Kidney glomerular epithelial cell (primary cell): ENCODE data around the gene CAPN3.
A peak's percentile ranks its signal among the peaks of the same experiment; 100 is the strongest.

Experiments used
- DNase-seq: peaks from one replicate; lab custom pipeline; 2025; lab: John Stamatoyannopoulos, UW

CAPN3 gene

DNA sequence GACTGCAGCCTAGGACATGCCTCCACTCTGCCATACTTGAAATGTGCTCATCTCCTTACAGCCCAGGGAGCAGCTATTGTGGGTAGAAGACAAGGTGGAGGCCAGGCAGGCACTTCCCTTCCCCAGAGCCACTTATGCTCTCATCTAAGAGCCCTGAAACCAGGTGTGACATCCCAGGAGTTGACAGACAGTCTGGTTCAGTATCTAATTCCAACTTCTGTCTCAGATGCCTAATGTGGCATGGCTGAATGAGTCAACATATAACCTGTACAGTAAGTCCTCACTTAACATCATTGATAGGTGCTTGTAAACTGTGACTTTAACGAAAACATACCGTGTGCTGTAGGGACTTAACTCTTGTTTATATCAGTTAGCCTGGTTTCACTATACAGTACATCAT is 1.2 kb upstream of the CAPN3 start:
- DNase-seq = no peak

DNA sequence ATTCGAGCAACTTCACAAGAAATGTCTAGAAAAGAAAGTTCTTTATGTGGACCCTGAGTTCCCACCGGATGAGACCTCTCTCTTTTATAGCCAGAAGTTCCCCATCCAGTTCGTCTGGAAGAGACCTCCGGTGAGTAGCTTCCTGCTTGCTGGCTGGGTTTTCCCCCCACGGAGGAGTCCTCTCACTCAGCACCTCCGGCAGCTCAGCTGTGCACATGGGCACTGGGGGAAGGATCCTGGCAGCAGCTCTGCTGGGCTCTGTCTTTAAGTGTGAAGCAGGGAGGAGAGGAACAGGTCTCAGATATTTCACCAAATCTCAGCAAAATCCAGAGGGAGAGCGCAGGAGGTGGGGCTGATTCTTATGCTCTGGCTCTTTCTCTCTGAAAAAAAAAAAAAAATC is 684 bp downstream of the CAPN3 start:
- DNase-seq = no peak

DNA sequence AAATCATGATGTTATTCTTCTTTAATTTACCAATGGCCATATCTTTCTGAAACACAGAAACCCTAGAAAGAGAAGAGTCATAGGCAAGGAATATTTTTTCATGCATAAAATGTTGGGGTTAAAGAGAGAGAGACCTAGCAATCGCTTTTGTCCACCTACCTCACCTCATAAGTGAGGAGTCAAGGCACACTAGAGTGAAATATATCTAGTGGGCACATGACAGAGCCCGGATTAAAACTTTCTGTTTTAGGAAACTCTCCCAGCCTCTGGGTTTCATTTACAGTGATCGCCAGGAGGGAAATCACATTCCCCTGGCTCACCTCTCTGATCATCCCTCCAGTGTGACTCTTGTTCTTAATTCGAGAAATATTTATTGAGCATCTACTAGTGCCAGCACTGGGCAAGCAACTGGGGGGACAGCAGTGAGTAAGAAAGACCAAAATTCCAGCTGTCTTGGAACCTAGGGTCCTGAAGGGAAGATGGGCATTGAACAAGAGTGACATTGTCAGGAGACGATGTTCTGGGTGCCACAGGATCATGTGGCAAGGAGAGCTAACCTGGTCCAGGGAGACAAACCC is 1.3 kb downstream of the CAPN3 start:
- DNase-seq = no peak

DNA sequence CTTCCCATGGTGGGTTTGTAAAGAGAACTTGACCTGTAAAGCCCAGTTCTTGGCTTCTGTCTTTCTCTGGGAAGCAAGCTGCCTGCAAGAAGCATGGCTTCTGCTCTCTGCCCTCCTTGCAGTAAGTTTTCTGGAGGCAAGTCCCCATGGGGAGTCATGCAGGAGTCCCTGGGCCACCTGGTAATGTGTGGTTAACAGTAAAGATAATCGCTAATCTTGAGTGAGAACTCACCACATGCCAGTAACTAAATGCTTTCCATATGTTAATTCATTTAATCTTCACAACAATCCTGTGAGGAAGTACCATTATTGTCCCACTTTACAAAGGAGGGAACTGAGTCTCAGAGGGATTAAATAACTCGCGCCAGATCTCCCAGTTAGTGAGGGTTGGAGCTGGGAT is 4.2 kb downstream of the CAPN3 start:
- no peak for DNase-seq

DNA sequence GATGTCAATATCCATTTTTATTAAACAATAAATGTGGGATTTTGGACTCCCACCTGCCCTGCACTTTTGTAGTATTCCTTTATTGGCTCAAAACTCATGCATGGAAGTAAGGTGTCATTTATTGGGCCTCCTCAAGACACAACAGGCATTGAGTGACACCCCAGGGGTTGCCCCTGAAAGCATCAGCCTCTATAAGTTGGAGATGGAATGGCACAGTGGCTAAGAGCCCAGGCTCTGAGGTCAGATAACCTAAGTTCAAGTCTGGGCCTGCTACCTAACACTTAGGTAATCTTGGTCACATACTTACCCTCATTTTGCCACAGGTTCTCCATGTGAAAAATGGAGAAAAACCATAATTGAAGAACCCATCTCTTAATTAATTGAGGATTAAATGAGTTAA is 4.6 kb downstream of the CAPN3 start:
- no peak for DNase-seq

DNA sequence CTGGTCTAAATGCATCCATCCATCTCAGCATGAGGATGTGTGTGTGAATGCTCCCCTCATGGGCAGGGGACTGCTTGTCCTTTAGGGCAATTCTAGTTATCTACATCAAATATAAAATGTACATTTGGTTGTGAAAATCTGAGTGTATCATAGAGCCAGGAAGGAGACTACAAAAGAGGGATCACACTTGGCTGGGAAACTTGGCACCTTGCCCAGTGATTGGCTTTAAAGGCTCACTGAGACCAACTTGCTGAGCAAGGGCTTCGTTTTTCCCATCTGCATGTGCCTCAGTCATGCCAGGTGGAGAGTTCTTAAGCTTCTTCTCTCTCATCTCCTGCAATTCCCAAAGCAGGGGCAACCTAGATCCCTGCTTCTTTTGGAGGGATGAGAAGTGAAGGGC is 5.2 kb downstream of the CAPN3 start:
- DNase-seq = peak; percentile 1

DNA sequence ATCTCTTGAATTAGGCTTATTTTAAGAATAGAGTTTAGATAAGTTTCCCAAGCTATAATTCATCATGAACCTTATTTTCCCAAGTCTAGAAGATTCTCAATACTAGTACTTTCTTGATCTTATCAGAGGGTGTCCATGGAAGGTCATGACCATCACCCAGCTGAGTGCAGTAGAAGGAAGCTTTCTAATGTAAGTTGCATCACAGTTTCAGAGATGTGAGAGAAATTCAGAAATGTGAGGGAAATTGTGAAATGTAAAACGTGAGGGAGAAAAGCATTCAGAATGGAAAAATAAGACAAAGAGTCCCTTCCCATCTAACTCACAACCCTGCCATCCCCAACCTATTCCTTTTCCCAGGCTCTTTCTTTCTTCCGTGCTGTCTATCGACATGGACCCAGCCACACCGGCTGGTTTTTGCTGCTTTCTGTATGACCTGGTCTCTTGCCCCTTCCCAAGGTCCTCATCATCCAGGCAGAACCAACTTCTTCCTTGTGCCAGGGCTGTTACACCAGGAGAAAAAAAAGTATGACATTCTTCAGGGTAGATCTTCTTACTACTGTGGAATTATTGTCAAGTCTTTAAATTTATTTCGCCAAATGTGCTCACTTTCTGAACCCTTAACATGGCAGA is 6.7 kb downstream of the CAPN3 start:
- DNase-seq = no peak

DNA sequence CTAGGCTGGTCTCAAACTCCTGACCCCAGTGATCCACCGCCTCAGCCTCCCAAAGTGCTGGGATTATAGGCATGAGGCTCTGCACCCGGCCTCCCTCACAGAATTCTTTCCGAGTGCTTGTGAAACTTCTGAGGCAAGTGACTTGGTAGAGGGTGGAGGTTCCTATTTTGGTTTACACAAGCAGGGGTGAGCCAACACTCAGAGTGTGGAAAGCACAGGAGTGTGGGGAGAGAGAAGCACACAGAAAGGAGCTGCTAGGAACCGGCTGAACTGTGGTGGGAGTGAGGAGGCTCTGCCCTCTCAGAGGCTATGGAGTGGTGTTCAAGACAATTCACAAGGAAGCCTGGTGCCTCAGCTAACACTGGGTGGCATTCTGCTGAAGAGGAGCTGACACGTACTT is 7.7 kb downstream of the CAPN3 start:
- DNase-seq = no peak

DNA sequence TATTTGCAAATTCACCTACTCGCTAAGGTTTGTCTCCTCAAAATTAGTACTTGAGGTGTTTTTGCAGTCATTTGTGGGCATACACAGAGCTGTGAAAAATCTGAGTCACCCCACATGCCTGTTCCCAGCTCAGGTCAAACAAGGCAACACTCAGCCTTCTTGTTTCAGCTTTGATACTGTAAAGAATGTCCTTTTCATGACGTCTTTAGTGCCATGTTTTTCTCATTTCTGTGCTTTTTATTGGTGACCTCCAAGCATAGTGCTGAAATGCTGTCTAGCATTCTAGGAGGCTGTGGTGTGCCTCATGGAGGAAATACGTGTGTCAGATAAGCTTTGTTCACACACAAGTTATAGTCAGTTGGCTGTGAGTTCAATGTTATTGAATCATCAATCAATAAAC is 8.8 kb downstream of the CAPN3 start:
- no peak for DNase-seq

DNA sequence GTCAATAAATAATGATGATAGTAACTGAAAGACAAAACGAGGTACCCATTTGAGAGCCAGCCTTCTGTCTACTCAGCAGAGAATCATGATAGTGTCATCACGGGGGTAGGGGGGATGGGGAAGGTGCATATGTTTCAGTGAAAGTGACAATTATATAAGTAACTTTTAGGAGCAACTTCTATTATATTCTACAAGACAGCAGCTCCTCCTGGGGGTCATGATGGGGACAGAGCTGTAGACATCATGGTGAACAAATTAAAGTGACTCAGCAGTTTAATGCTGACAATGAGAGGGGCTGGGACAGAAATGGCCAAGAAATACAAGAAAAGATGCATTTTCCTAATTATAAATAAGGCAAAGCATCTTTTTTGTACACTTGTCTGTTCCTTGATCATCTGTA is 11.8 kb downstream of the CAPN3 start:
- DNase-seq = no peak

DNA sequence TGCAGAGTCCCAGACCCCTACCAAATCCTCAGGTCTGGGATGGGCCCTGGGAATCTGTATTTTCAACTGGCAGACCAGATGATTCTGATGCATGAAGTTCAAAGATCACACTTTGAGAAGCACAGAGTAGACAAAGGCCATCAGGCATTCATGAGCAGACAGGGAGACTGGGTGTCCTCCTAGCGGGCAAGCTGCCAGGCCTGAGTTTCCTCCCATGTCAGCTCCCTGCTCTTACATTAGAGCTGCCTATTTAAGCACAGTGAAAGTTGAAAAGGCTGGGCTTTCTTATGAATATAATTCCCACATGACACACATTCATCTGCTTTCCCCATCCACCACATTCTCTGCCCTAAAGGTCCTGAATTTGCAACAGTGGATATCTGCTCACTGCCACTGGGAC is 14.0 kb downstream of the CAPN3 start:
- DNase-seq = no peak

DNA sequence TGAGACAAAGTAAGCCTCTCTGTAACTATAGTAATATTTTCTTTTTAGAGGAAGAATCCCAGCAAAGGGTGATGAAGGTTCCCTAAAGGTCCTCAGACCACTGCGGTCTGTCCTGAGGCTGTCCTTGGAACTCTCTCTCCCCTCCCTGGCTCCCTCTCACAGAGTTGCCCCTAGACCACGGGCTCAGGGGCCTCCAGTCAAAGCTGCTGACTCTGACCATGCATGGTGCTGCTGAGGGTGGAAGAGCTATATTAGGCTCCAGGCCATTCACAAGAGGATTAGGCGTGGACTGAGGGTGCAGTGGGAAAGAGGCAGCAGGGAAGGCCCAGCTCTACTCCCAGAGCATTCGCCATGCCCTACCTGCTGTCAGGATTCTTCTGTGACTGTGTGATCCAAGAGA is 14.6 kb downstream of the CAPN3 start:
- DNase-seq = no peak

DNA sequence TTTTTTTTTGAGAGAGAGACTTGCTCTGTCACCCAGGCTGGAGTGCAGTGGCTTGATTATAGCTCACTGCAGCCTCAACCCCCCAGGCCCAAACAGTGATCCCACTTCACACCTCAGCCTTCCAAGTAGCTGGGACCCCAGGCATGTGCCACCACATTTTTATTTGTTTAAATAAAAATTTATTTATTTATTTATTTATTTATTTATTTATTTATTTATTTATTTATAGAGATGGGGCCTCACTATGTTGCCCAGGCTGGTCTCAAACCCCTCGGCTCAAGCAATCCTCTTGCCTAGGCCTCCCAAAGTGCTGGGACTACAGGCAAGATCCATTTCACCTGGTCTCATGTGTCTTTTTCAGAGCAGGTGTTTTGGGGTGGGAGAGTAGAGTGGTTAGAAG is 15.5 kb downstream of the CAPN3 start:
- no peak for DNase-seq

DNA sequence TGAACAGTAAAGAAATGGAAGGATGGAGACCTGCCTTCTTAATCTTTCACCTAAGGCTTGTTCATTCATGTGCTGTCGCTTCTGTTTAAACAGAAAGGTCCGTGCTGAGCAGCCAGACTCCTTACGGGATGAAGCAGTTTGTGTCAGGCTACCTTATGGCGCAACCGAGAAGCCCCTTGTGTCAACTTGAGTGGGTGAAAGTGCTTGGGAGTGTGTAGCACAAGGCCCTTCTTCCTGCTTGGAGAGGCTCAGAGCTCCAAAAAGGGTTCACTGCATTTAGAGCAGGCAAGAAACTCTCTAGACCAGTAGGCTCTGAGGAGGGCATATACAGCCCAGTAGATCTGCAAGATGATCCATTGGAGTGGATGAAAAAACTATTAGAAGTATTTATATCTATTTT is 16.0 kb downstream of the CAPN3 start:
- no peak for DNase-seq

DNA sequence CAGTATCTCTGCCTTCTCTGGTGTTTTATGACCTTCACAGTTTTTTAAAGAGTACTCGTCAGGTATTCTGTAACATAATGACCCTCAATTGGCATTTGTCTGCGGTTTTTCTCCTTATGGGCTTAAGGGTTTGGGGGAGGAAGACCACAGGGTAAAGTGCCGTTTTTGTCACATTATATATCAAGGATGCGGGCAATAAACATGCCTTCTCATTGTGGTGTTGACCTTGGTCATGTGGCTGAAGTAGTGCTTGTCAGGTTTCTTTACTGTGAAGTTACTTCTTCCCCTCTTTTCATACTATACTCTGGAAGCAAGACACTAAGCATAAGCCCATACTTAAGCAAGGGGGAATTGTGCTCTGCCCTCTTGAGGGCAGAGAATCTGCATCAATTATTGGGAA is 16.6 kb downstream of the CAPN3 start:
- DNase-seq = no peak

DNA sequence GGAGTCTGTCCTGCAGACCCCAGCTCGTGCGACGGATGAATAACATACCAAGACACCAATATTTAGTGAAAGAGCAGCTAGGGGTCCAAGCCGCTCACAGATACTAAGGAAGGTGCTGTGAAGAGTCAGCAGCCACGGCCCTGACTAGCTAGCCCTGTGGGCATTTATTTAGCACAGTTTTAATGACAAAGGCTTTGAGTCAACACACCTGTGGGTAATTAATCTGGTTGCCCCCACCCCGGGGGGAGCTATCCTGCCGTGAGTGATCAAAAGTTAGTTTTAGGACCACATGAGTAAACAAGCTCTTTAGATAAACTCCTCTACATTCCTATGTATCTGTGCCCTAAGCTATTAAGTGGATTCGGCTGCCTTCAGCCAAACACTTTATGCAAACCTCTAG is 18.7 kb downstream of the CAPN3 start:
- no peak for DNase-seq

DNA sequence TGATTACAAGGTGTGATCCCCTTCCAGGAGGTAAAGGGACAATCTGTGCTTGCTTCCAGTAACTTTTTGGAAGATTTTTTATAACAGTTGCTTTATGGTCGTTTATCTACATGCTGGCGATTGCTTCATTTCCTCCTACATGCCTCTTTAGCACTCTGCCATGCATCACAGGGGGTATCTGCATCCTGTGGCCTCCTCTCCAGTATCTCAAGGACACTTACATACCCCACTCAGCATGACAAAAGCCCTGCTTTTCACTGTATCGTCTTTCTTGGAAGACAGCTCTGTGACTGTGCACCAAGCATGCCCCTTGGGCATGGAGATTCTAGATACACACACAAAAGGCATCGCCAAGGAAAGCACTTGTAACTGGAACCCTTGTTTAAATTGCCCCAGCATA is 25.3 kb downstream of the CAPN3 start:
- DNase-seq = no peak

DNA sequence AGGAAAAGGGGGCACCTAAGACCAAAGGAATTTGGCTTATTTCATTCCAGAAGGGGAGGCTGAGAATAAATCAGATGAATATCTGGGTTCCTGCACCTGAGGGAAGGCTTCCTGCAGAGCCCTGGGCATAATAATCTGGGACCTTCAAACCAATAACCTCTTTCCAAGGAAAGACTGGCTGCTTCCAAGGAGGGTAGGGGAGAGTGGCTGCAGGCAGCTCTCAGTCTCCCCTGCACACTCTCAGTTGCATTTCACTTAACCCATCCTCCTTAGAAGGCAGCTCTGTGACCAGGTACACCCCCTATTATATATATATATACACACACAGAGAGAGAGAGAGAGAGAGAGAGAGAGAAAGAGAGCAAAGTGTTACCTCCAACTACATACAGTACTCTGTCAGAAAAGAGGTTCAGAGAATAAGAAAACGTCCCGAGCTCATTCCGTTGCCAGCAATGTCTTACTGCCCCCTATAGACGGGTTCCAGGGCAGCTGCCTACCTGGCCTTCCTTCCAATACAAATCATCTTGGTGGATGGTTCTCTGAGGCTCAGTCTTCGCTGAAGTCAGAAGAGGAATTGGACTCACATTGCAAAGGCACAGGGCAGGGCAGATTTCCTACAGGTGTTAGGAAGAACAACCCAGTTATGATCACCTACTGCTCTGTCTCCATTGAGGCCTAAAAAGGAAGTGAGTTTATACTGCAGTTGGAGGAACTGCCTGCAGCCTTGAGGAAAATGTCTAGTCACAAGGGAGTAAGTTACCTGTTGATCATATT is 26.1 kb downstream of the CAPN3 start:
- peak; percentile 36 for DNase-seq

DNA sequence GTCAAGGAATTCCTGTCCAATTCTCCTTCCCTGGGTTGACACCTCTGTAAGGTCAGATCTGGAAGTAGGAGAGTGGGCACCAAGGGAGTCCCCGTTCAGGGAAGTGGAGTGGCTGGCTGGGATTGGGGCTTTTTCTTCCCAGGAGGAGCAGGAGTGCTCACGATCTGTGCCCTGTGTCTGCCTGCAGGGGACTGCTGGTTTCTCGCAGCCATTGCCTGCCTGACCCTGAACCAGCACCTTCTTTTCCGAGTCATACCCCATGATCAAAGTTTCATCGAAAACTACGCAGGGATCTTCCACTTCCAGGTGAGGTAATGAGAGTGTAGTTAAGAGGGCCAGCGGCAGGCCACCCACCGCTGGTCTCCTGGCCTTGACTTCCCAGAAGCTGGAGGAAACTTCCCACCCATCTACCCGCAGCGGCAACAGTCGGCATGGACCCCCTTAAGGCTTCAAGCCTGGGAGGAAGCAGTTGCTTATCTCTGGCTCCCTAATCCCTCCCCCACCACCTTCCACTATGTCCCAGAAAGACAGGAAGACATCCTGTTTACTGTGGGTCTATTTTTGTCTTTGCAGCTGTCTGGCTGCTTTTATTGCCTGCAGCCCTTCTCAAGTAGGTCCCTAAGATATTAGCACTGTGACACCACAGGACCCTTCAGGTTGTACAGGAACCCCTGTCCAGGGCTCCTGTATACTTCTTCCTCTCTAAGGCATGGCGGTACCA is 26.8 kb downstream of the CAPN3 start:
- DNase-seq = no peak

DNA sequence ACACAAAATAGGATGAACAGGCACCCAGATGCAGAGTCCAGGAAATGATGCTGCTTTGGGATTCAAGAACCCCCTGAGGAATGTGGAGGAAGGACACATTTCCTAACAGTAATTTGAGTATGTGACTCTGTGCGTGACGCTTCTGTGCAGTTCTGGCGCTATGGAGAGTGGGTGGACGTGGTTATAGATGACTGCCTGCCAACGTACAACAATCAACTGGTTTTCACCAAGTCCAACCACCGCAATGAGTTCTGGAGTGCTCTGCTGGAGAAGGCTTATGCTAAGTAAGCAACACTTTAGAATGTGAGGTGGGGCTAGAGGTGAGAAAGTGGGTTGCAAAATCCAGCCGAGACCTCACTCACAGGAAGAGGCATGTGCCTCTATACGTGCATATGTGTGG is 28.3 kb downstream of the CAPN3 start:
- DNase-seq = no peak

DNA sequence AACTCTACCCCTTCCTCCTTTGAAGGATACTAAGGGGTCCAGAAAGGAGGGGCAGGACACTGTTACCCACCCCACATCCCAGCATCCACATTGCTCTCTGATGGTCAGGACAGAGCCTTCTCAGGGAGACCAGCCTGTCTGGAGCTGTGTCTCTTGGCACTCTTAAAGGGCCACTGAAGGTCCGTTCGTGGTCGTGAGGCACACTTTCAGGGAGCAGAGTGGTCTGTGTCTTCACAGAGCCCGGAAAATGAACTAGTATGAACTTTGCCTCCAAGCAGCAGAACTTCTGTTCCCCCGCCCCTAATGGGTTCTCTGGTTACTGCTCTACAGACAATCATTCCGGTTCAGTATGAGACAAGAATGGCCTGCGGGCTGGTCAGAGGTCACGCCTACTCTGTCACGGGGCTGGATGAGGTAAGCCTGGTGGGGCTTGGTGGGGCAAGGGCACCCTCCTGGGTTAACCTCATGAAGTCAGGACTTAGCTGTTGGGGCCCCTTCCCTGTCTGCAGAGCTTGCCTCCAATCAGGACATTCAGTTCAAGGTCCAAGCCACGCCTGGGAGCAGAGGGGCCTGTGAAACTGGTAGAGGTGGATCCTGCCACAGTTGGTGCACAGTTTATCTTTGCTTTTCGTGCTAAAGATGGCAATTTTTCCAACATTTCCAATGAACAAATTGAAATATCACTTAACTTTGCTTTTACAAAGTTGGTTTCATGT is 33.2 kb downstream of the CAPN3 start:
- DNase-seq = no peak

DNA sequence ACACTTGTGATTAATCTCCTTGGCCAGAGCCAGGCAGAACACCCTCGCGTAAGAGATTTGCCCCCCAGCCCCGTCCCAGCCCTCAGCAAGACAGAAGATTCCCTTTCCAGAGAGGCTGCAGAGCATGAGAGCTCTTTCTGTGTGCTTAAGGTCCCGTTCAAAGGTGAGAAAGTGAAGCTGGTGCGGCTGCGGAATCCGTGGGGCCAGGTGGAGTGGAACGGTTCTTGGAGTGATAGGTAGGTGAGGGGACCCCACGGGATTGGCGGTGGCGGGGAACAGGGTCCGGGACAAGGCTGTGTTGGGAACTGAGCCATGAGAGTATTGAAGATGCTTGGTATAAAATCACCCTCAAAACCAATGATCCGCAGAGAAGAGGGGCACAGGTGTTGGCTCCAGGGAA is 34.8 kb downstream of the CAPN3 start:
- DNase-seq = no peak
